Mammary epithelial cell (primary cell): ENCODE measurements around the gene CD6.

Experiments used
- CTCF ChIP-seq, 2 donors: IDR thresholded peaks in 1 of 2; conservative IDR thresholded peaks in 1 of 2; 2 replicates each; pipeline ENCODE4 v1.5.1; 2011 to 2012; ENCODE audit warnings: inconsistent platforms in 2 of 2, low read length in 2 of 2, mild to moderate bottlenecking in 2 of 2, control low read depth in 1 of 2, low read depth in 1 of 2; ENCODE audit not compliant: insufficient read depth in 1 of 2; ENCODE audit errors: extremely low read depth in 1 of 2
- EZH2 ChIP-seq: IDR thresholded peaks from 2 replicates; pipeline ENCODE4 v1.6.1; 2012; ENCODE audit warnings: low read length, inconsistent platforms, borderline replicate concordance

GRCh38 chr11:60964801-60965200 lies 6.7 kb upstream of the CD6 start:
- TF ChIP-seq CTCF (conservative IDR thresholded peaks at IDR 0.05 in 1 of 2, IDR thresholded peaks at IDR 0.05 in 1 of 2; ENCODE audit: extremely low read depth in 1 of 2, insufficient read depth in 1 of 2, low read depth in 1 of 2, low read length in 2 of 2) (no peak), EZH2 (no peak)
